ENCODE data around the gene IGF2BP2.

- no peak for TF ChIP-seq CTCF (IDR thresholded peaks at IDR 0.05)
- TF ChIP-seq EZH2 (IDR thresholded peaks at IDR 0.05), result no peak
- TF ChIP-seq EZH2phosphoT487 (IDR thresholded peaks at IDR 0.05), result no peak
Observed at GRCh38 chr3:185712337-185712736, 112.5 kb downstream of the IGF2BP2 start.
